ENCODE measurements around the gene SCGB3A2. TPM values are rescaled to one million over a fixed set of nuclear protein-coding genes. Genes with fewer than 3 reads are reported as not detected.
"Not testable (repeated sequence)": the region's sequence is repeated elsewhere in the genome, so short reads cannot be mapped to it uniquely, and the experiment has no call there.

The SCGB3A2 gene
- total and polyA plus RNA-seq, 4 donors: 0.54 TPM; not detected in 3

GRCh38 chr5:147859962-147860640 lies 18.4 kb upstream of the SCGB3A2 start:
- H3K9me3 ChIP-seq (ENCODE audit: control insufficient read depth, insufficient read depth, low read length): no peaks in the 10 kb centered on the region
- H3K36me3 ChIP-seq (ENCODE audit: control insufficient read depth, insufficient read depth, low read length): no peaks in the 10 kb centered on the region
- no peaks in the 10 kb centered on the region for H3K4me1 ChIP-seq (ENCODE audit: control insufficient read depth, insufficient read depth, low read length)
- H3K4me3 ChIP-seq (ENCODE audit: low read depth, low read length): no peak overlapping the region
- no peaks in the 10 kb centered on the region for H3K27me3 ChIP-seq (ENCODE audit: control insufficient read depth, insufficient read depth, low read length)
- DNase-seq (ENCODE audit: low read depth in 4 of 6, low spot score in 6 of 6): no peak
- 89% methylated on average over 1 of the region's 3 CpGs for WGBS (ENCODE audit: insufficient coverage)
- H3K27ac ChIP-seq (ENCODE audit: low read depth, low read length): no peak overlapping the region

GRCh38 chr5:147860641-147861025 lies 17.9 kb upstream of the SCGB3A2 start:
- no peaks in the 10 kb centered on the region for H3K4me1 ChIP-seq (ENCODE audit: control insufficient read depth, insufficient read depth, low read length)
- DNase-seq (ENCODE audit: low read depth in 4 of 6, low spot score in 6 of 6): no peak
- H3K9me3 ChIP-seq (ENCODE audit: control insufficient read depth, insufficient read depth, low read length): no peaks in the 10 kb centered on the region
- H3K27me3 ChIP-seq (ENCODE audit: control insufficient read depth, insufficient read depth, low read length): no peaks in the 10 kb centered on the region
- WGBS (ENCODE audit: insufficient coverage): 100% methylated on average over 1 of the region's 1 CpG
- H3K27ac ChIP-seq (ENCODE audit: low read depth, low read length): no peak overlapping the region
- no peak overlapping the region for H3K4me3 ChIP-seq (ENCODE audit: low read depth, low read length)
- no peaks in the 10 kb centered on the region for H3K36me3 ChIP-seq (ENCODE audit: control insufficient read depth, insufficient read depth, low read length)

- no peaks in the 10 kb centered on the region for H3K36me3 ChIP-seq (ENCODE audit: control insufficient read depth, insufficient read depth, low read length)
- H3K4me3 ChIP-seq (ENCODE audit: low read depth, low read length): no peak overlapping the region
- H3K9me3 ChIP-seq (ENCODE audit: control insufficient read depth, insufficient read depth, low read length): no peaks in the 10 kb centered on the region
- H3K27ac ChIP-seq (ENCODE audit: low read depth, low read length): no peak overlapping the region
- no peak for DNase-seq (ENCODE audit: low read depth in 4 of 6, low spot score in 6 of 6)
- H3K27me3 ChIP-seq (ENCODE audit: control insufficient read depth, insufficient read depth, low read length): no peaks in the 10 kb centered on the region
- no peaks in the 10 kb centered on the region for H3K4me1 ChIP-seq (ENCODE audit: control insufficient read depth, insufficient read depth, low read length)
- WGBS (ENCODE audit: insufficient coverage): 41% methylated on average over 2 of the region's 3 CpGs
These were observed 14.9 kb upstream of the SCGB3A2 start for GRCh38 chr5:147863454-147864158.

- no peak overlapping the region for H3K4me3 ChIP-seq (ENCODE audit: low read depth, low read length)
- H3K4me1 ChIP-seq (ENCODE audit: control insufficient read depth, insufficient read depth, low read length): peaks cover 4% of the 10 kb centered on the region
- H3K36me3 ChIP-seq (ENCODE audit: control insufficient read depth, insufficient read depth, low read length): no peaks in the 10 kb centered on the region
- 58% methylated on average over 2 of the region's 4 CpGs for WGBS (ENCODE audit: insufficient coverage)
- peak in 3 of 6 donors; percentile 11 to 70 (median 32) for DNase-seq (ENCODE audit: low read depth in 4 of 6, low spot score in 6 of 6)
- H3K27ac ChIP-seq (ENCODE audit: low read depth, low read length): no peak overlapping the region
- H3K9me3 ChIP-seq (ENCODE audit: control insufficient read depth, insufficient read depth, low read length): no peaks in the 10 kb centered on the region
- H3K27me3 ChIP-seq (ENCODE audit: control insufficient read depth, insufficient read depth, low read length): no peaks in the 10 kb centered on the region
These were observed 9.4 kb upstream of the SCGB3A2 start for GRCh38 chr5:147869112-147869511.

- DNase-seq (ENCODE audit: low read depth in 4 of 6, low spot score in 6 of 6); H3K27ac ChIP-seq (ENCODE audit: low read depth, low read length); H3K9me3 ChIP-seq (ENCODE audit: control insufficient read depth, insufficient read depth, low read length); H3K4me1 ChIP-seq (ENCODE audit: control insufficient read depth, insufficient read depth, low read length); H3K36me3 ChIP-seq (ENCODE audit: control insufficient read depth, insufficient read depth, low read length); H3K27me3 ChIP-seq (ENCODE audit: control insufficient read depth, insufficient read depth, low read length); H3K4me3 ChIP-seq (ENCODE audit: low read depth, low read length): not testable (repeated sequence)
- 76% methylated on average over 2 of the region's 6 CpGs for WGBS (ENCODE audit: insufficient coverage)
These were observed 8.6 kb upstream of the SCGB3A2 start for GRCh38 chr5:147869892-147870291.

GRCh38 chr5:147871980-147872549 lies 6.4 kb upstream of the SCGB3A2 start:
- DNase-seq (ENCODE audit: low read depth in 4 of 6, low spot score in 6 of 6); H3K9me3 ChIP-seq (ENCODE audit: control insufficient read depth, insufficient read depth, low read length); H3K4me3 ChIP-seq (ENCODE audit: low read depth, low read length); H3K36me3 ChIP-seq (ENCODE audit: control insufficient read depth, insufficient read depth, low read length); H3K4me1 ChIP-seq (ENCODE audit: control insufficient read depth, insufficient read depth, low read length); H3K27me3 ChIP-seq (ENCODE audit: control insufficient read depth, insufficient read depth, low read length); H3K27ac ChIP-seq (ENCODE audit: low read depth, low read length): not testable (repeated sequence)
- WGBS (ENCODE audit: insufficient coverage): 90% methylated on average over 13 of the region's 18 CpGs

GRCh38 chr5:147872744-147873435 lies 5.6 kb upstream of the SCGB3A2 start:
- not testable (repeated sequence) for DNase-seq (ENCODE audit: low read depth in 4 of 6, low spot score in 6 of 6); H3K27me3 ChIP-seq (ENCODE audit: control insufficient read depth, insufficient read depth, low read length); H3K27ac ChIP-seq (ENCODE audit: low read depth, low read length); H3K4me3 ChIP-seq (ENCODE audit: low read depth, low read length); H3K9me3 ChIP-seq (ENCODE audit: control insufficient read depth, insufficient read depth, low read length); H3K36me3 ChIP-seq (ENCODE audit: control insufficient read depth, insufficient read depth, low read length); H3K4me1 ChIP-seq (ENCODE audit: control insufficient read depth, insufficient read depth, low read length)
- 88% methylated on average over 11 of the region's 16 CpGs for WGBS (ENCODE audit: insufficient coverage)

GRCh38 chr5:147874118-147874875 lies 4.2 kb upstream of the SCGB3A2 start:
- H3K36me3 ChIP-seq (ENCODE audit: control insufficient read depth, insufficient read depth, low read length); H3K27ac ChIP-seq (ENCODE audit: low read depth, low read length); H3K4me1 ChIP-seq (ENCODE audit: control insufficient read depth, insufficient read depth, low read length); DNase-seq (ENCODE audit: low read depth in 4 of 6, low spot score in 6 of 6); H3K4me3 ChIP-seq (ENCODE audit: low read depth, low read length); H3K9me3 ChIP-seq (ENCODE audit: control insufficient read depth, insufficient read depth, low read length); H3K27me3 ChIP-seq (ENCODE audit: control insufficient read depth, insufficient read depth, low read length): not testable (repeated sequence)
- WGBS (ENCODE audit: insufficient coverage): 100% methylated on average over 3 of the region's 8 CpGs

- WGBS (ENCODE audit: insufficient coverage): 7% methylated on average over 2 of the region's 3 CpGs
- no peak for DNase-seq (ENCODE audit: low read depth in 4 of 6, low spot score in 6 of 6)
- Histone ChIP-seq H3K4me1 (ENCODE audit: control insufficient read depth, insufficient read depth, low read length) (no peaks in the 10 kb centered on the region), H3K27me3 (ENCODE audit: control insufficient read depth, insufficient read depth, low read length) (no peaks in the 10 kb centered on the region), H3K9me3 (ENCODE audit: control insufficient read depth, insufficient read depth, low read length) (no peaks in the 10 kb centered on the region), H3K27ac (ENCODE audit: low read depth, low read length) (no peak overlapping the region), H3K36me3 (ENCODE audit: control insufficient read depth, insufficient read depth, low read length) (no peaks in the 10 kb centered on the region), H3K4me3 (ENCODE audit: low read depth, low read length) (no peak overlapping the region)
These were observed 3.6 kb upstream of the SCGB3A2 start for GRCh38 chr5:147874910-147875367.

Data from spinal cord (tissue), 10 donors.